C4-2B (cell line): Measurements from ENCODE around the gene MBOAT2.

ENCODE experiments used
- H3K27ac ChIP-seq: fragments of 450-650 bp; 2 replicates; pipeline ENCODE4 v1.5.1; 2017
- CTCF ChIP-seq: fragments of 450-650 bp; conservative IDR thresholded peaks from 2 replicates; pipeline ENCODE4 v1.5.1; 2017; ENCODE audit warnings: mild to moderate bottlenecking
- ZFX ChIP-seq: fragments of 450-650 bp; IDR thresholded peaks from 2 replicates; pipeline ENCODE4 v1.6.1; 2017

Gene MBOAT2

GRCh38 chr2:8857709-8858108 is 145.8 kb downstream of the MBOAT2 start:
- TF ChIP-seq CTCF, result no peak
- TF ChIP-seq ZFX, result no peak
- H3K27ac ChIP-seq, result no peak overlapping the region

GRCh38 chr2:8856176-8856575 is 147.3 kb downstream of the MBOAT2 start:
- TF ChIP-seq CTCF (no peak), ZFX (no peak)

GRCh38 chr2:8855010-8855409 is 148.5 kb downstream of the MBOAT2 start:
- no peak for TF ChIP-seq CTCF
- no peak for TF ChIP-seq ZFX

More at GRCh38 chr2:8856176-8856575, 147.3 kb downstream of the MBOAT2 start:
- H3K27ac ChIP-seq, result no peak overlapping the region

GRCh38 chr2:8853426-8853825 is 150.1 kb downstream of the MBOAT2 start:
- no peak for TF ChIP-seq CTCF
- TF ChIP-seq ZFX, result no peak
- no peak overlapping the region for H3K27ac ChIP-seq

More at GRCh38 chr2:8855010-8855409, 148.5 kb downstream of the MBOAT2 start:
- no peak overlapping the region for H3K27ac ChIP-seq

- H3K27ac ChIP-seq, result no peak overlapping the region
- TF ChIP-seq ZFX, result no peak
- TF ChIP-seq CTCF, result no peak
These were observed 151.5 kb downstream of the MBOAT2 start for GRCh38 chr2:8851811-8852560.

GRCh38 chr2:8850845-8851487 is 152.5 kb downstream of the MBOAT2 start:
- TF ChIP-seq ZFX, result no peak
- H3K27ac ChIP-seq, result no peak overlapping the region

- H3K27ac ChIP-seq, result no peak overlapping the region
- no peak for TF ChIP-seq CTCF
- TF ChIP-seq ZFX, result no peak
These were observed 154.2 kb downstream of the MBOAT2 start for GRCh38 chr2:8849327-8849726.
